ENCODE results near the gene NT5M. TPM values are rescaled to one million over a fixed set of nuclear protein-coding genes. Genes with fewer than 3 reads are reported as not detected.

NT5M gene
- total RNA-seq, 1 experiment from 2014 or later = 6.6 TPM

DNA sequence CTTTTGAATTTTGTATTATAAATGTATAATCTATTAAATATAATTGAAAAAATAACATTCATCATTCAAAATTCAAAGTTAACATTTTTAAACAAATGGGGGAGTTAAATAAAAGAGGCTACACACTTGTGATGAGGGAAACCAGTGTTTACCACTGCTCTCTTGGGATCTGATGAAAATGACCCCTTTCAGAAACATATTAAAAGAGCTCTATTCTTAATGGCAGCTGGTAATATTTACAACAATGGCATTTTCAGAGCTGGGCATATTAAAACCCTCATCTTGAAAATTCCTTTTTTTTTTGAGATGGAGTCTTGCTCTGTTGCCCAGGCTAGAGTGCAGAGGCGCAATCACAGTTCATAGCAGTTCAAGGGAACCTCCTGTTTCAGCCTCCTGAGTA, 46.9 kb upstream of the NT5M start:
- no peaks in the 10 kb centered on the region for H3K4me1 Mint-ChIP-seq
- H3K23me2 ChIP-seq (ENCODE audit: insufficient read length, low read depth, low read length, poor library complexity, severe bottlenecking) = no peaks in the 10 kb centered on the region
- no peak overlapping the region for H2BK5ac ChIP-seq (ENCODE audit: insufficient read length, low read length)
- no peak overlapping the region for H3K18ac ChIP-seq (ENCODE audit: insufficient read length, low read depth, low read length)
- DNase-seq = no peak
- H3K56ac ChIP-seq (ENCODE audit: insufficient read length, low read depth, low read length) = no peak overlapping the region
- H3K9me3 ChIP-seq (ENCODE audit: control insufficient read depth, low read depth, low read length) = no peaks in the 10 kb centered on the region
- no peak overlapping the region for H3K23ac ChIP-seq (ENCODE audit: insufficient read length, low read depth, low read length)
- H2BK12ac ChIP-seq (ENCODE audit: insufficient read length, low read depth, low read length) = no peak overlapping the region
- H3K9me3 Mint-ChIP-seq = no peaks in the 10 kb centered on the region
- H2BK20ac ChIP-seq (ENCODE audit: low read depth, low read length, poor library complexity, severe bottlenecking) = no peak overlapping the region
- no peak overlapping the region for H4K8ac ChIP-seq (replicated peaks; ENCODE audit: insufficient read length, low read depth, low read length)
- H4K91ac ChIP-seq (ENCODE audit: insufficient read length, low read depth, low read length) = no peak overlapping the region
- TF ChIP-seq, protein P1, sequence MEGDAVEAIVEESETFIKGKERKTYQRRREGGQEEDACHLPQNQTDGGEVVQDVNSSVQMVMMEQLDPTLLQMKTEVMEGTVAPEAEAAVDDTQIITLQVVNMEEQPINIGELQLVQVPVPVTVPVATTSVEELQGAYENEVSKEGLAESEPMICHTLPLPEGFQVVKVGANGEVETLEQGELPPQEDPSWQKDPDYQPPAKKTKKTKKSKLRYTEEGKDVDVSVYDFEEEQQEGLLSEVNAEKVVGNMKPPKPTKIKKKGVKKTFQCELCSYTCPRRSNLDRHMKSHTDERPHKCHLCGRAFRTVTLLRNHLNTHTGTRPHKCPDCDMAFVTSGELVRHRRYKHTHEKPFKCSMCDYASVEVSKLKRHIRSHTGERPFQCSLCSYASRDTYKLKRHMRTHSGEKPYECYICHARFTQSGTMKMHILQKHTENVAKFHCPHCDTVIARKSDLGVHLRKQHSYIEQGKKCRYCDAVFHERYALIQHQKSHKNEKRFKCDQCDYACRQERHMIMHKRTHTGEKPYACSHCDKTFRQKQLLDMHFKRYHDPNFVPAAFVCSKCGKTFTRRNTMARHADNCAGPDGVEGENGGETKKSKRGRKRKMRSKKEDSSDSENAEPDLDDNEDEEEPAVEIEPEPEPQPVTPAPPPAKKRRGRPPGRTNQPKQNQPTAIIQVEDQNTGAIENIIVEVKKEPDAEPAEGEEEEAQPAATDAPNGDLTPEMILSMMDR (conservative IDR thresholded peaks at IDR 0.05) = no peak
- no peak overlapping the region for H2BK120ac ChIP-seq (ENCODE audit: low read depth, low read length, poor library complexity, severe bottlenecking)
- no peaks in the 10 kb centered on the region for H3K27me3 ChIP-seq (ENCODE audit: insufficient read depth, low read length)
- H3K14ac ChIP-seq (ENCODE audit: insufficient read depth, low read length) = no peak overlapping the region
- no peaks in the 10 kb centered on the region for H3K27me3 Mint-ChIP-seq (ENCODE audit: low read depth)
- H2AK5ac ChIP-seq (ENCODE audit: insufficient read length, low read length) = no peak overlapping the region
- H4K5ac ChIP-seq (ENCODE audit: insufficient read length, low read depth, low read length) = no peak overlapping the region
- H2BK15ac ChIP-seq (ENCODE audit: low read depth, low read length) = no peak overlapping the region
- peaks cover 57 to 86% (median 84%) of the 10 kb centered on the region in 3 experiments for H3K36me3 Mint-ChIP-seq (ENCODE audit: insufficient read depth in 1 of 3, low read depth in 3 of 3)
- no peak overlapping the region for H2AFZ ChIP-seq (ENCODE audit: low read length)
- H4K20me1 ChIP-seq (ENCODE audit: control insufficient read depth, insufficient read depth, insufficient read length) = no peaks in the 10 kb centered on the region
- H3K4me1 ChIP-seq (ENCODE audit: insufficient read depth, low read length) = no peaks in the 10 kb centered on the region
- no peak overlapping the region for H3K4ac ChIP-seq (ENCODE audit: low read depth, low read length)
- no CpG with 5 or more reads among the region's 1 CpG for WGBS (ENCODE audit: extremely low coverage, insufficient read length, low lambda C conversion rate)
- no peak overlapping the region for H3K4me2 ChIP-seq (ENCODE audit: insufficient read depth, insufficient read length, low read length)
- no peak overlapping the region for H3K9ac ChIP-seq (ENCODE audit: extremely low read depth, insufficient read length, low read length)
- H3K79me1 ChIP-seq (ENCODE audit: insufficient read depth, low read depth, low read length, poor library complexity, severe bottlenecking) = no peaks in the 10 kb centered on the region
- H3K79me2 ChIP-seq (ENCODE audit: insufficient read depth, low read length) = no peaks in the 10 kb centered on the region
- H3K4me3 Mint-ChIP-seq = no peak overlapping the region
- H3T11ph ChIP-seq (ENCODE audit: low read length) = no peak overlapping the region
- H3K27ac ChIP-seq (ENCODE audit: insufficient read length, low read depth, low read length) = no peak overlapping the region
- no peak overlapping the region for H3K27ac Mint-ChIP-seq

Data from H9 (cell line).